HG03139 (cell line): ENCODE results near the gene PCSK4.
"Not testable (repeated sequence)": the region's sequence is repeated elsewhere in the genome, so short reads cannot be mapped to it uniquely, and the experiment has no call there.

Source experiments
- ATAC-seq: cut with Tn5 transposase; IDR thresholded peaks from one replicate; pipeline ENCODE4 v1.9.1; 2021; ENCODE audit not compliant: unreplicated experiment

The PCSK4 gene

DNA sequence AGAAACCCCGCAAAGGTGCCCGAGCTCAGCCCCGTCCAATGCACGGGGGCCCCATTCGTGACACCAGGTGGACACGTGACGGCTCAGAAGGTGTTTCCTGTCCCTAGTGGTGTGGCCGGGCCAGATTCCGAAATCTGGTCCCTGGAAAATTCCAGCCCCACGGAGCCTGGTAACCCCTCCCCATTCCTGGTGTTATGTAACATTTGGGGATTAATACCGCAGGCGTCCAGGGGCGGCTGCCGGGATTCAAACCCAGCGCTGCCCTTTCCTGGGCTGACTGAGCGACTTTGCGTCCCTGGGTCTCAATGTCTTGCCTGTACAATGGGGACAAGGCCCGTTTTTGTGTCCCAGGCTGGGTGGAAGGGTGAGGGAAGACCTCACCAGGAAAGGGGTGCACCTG, 32.7 kb upstream of the PCSK4 start:
- no peak for ATAC-seq

GRCh38 chr19:1522061-1522460, 31.9 kb upstream of the PCSK4 start:
- no peak for ATAC-seq

DNA sequence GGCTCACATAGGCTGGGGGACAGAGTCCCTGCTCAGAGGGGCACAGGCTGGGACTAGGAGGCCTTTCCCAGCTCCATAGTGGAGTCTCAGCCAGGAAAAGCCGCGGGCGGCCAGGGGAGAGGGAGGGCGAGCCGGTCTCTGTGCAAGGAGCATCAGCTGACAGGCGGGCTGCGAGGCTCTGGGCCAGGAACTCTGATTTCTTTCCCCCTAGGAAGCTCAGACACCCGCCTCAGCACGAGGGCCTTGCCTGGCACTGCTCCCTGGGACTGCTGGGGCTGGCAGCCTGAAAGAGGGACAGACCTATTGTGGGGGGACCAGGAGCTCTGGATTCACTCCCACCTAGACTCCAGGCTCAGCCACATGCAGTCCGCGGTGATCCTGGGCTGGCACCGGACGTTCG, 31.5 kb upstream of the PCSK4 start:
- ATAC-seq, result no peak

GRCh38 chr19:1520203-1520780, 30.1 kb upstream of the PCSK4 start:
- no peak for ATAC-seq

DNA sequence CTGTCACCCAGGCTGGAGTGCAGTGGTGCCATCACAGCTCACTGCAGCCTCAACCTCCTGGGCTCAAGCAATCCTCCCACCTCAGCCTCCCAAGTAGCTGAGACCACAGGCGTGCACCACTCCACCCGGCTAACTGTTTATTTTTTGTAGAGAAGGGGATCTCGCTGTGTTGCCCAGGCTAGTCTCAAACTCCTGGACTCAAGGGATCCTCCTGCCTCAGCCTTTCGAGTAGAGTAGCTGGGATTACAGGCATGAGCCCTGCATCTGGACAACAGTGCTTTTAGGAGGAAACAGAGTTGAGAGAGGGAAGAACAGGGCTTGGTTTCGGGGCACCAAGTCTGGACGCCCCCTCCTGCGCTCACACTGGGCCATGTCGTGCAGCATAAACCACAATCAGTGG, 29.7 kb upstream of the PCSK4 start:
- ATAC-seq, result not testable (repeated sequence)

DNA sequence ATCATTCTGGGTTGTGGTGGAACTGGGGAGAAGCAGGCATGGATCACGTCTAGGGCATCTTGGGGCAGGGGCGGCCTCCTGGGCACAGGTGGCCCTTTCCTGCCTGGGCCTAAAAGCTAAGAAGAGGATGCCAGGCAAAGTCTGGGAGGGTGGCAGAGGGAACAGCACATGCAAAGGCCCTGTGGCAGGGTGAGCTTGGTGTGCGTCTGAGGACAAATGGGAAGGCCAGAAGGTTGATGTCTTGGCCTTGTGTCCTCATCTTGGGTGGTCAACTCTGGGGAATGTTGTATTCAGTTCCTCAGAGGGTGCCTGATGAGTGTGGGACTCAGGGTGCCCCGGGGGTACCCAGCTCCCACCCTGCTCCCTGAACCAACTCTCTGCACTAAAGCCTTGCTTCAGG, 28.3 kb upstream of the PCSK4 start:
- no peak for ATAC-seq

GRCh38 chr19:1516395-1516753, 26.2 kb upstream of the PCSK4 start:
- ATAC-seq, result no peak

- no peak for ATAC-seq
Observed at GRCh38 chr19:1514986-1515721, 25.0 kb upstream of the PCSK4 start.

- ATAC-seq, result no peak
Observed at GRCh38 chr19:1514295-1514661, 24.1 kb upstream of the PCSK4 start.

DNA sequence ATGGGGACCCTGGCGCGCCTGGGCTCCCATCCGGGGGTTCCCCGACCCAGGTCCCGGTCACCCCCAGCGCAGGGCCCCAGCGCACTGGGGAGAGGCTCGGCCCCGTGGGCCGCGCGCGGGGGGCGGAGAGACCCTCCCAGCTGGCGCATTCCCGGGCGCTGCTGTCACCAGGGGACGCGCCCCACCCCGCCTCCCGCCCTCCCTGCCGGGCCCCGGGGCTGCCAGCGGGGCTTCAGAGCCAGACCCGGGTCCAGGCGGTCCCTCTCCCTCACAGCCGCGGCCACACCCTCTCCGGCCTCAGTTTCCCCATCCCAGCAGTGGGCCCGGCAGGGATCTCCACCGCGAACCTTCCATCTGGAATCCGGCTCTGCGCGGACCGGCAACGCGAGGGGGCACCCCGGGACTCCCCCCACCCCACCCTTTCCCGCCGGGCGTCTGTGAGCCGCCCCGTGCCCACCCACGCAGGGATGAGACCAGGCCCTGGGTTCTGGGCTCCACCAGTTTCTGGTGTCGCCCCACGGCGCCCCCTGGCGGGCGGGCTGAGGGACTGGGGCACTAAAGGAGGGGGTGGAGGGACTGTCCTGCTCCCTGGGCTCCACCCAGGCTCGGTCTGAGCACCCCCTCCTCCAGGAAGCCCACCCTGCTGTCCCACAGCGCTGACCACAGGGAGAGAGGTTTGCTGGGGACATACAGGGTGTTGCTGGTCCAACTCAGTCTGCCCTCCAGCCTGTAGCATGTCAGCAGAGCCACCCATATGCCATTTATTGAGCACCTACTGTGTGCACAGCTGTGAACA, 23.5 kb upstream of the PCSK4 start:
- ATAC-seq, result no peak

DNA sequence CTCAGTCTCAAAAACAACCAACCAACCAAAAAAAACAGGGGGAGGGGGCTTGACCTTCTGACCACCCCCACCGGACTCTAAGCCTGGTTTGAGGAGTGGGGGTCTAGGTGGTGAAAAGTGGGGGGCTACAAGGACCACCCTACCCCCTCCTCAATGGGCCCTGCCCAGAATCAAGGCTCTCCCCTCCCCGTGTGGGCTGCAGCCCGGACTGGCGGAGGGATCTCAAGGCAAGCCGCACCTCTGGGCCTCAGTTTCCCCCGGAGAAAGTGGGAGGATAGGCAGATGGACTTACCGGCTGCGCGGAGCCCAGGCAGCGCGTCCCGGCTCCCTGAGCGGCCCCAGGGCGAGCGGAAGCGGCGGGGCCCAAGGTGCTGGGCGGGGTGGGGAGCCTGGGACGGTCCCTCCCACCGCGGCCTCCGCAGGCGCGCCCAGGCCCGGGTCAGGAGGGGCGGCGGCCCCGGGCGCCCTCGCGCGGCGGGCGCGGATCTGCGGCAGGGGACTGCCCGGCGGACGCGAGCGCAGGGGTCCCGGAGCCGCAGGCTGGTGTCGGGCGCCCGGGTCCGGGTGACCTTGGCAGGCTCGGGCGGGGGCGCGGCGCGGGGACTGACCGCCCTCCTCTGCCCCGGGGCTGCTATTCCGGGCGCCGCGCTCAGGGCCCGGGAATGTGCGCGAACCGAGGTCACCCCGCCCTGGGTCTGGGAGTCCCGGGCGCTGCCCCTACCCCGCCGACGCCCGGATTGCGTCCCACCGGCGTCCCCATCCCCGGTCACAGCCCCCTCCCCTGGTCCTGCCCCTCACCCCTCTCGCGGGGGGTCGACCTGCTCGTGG, 22.7 kb upstream of the PCSK4 start, which contains the start of gene ADAMTSL5:
Gene ADAMTSL5, minus strand, starts transcription at position 349 of the 828 bp plus-strand sequence. CDS start 2,076 bp downstream, outside the sequence.
- no peak for ATAC-seq

GRCh38 chr19:1511318-1512317, 21.5 kb upstream of the PCSK4 start:
- no peak for ATAC-seq

DNA sequence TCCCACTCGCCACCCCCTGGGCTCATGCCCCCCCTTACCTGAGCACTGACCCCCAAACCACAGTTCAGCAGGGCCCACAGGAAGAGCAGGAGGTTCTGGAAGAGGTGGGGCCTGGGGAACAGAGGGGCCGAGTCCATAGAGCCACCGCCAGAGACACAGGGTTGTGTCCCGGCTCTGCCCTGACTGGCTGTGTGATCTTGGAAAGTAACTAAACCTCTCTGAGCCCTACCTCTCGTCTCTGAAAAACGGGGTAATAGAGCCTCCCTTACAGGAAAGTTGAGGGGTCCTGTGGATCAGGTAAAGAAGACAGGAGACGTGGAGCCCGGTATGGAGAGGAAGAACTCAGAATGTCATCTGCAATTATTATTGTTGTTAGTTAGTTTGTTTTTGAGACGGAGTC, 20.7 kb upstream of the PCSK4 start:
- no peak for ATAC-seq

DNA sequence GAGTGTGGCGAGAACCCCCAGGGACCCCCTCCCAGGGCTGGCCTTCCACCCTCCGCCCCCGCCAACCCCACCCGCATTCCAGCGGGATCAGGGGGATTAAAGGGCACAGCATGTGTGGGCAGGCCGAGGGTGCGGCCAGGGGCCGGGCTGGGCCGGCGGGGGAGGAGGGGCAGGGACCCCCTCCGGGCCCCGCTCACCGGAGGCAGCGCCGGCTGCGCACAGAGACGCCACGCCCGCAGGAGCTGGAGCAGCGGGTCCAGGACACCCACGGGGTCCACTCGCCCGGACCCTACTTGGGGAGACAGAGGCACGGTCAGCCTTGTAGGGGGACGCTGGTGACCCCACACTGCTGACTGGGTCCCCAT, 20.3 kb upstream of the PCSK4 start:
- ATAC-seq, result no peak

- no peak for ATAC-seq
Observed at GRCh38 chr19:1509602-1510441, 19.7 kb upstream of the PCSK4 start.

- ATAC-seq, result no peak
Observed at GRCh38 chr19:1508507-1508856, 18.3 kb upstream of the PCSK4 start.

- ATAC-seq, result peak; percentile 61
Observed at GRCh38 chr19:1507763-1508506, 17.8 kb upstream of the PCSK4 start.

- ATAC-seq, result no peak
Observed at GRCh38 chr19:1507192-1507660, 17.1 kb upstream of the PCSK4 start.
